ENCODE measurements around the gene BRIX1.

GRCh38 chr5:34957857-34958690 lies 42.6 kb downstream of the BRIX1 start:
- TF ChIP-seq CTCF (IDR thresholded peaks at IDR 0.05; ENCODE audit: low read depth, low read length) (peak; percentile 63), MAX (IDR thresholded peaks at IDR 0.05; ENCODE audit: low read depth, low read length) (no peak), POLR2A (IDR thresholded peaks at IDR 0.05; ENCODE audit: extremely low read depth, insufficient read length) (no peak)
